SH-SY5Y (cell line): Measurements from ENCODE around the gene CCDC78.

ENCODE experiments used
- GATA2 ChIP-seq: IDR thresholded peaks from 2 replicates; pipeline ENCODE4 v1.6.1; 2011; ENCODE audit warnings: mild to moderate bottlenecking, low read depth, low read length
- GATA3 ChIP-seq: IDR thresholded peaks from 2 replicates; pipeline ENCODE4 v1.6.1; 2011; ENCODE audit warnings: low read depth, mild to moderate bottlenecking, low read length, moderate library complexity

Gene CCDC78

GRCh38 chr16:707062-707538 is 19.1 kb downstream of the CCDC78 start:
- TF ChIP-seq GATA3 (no peak), GATA2 (no peak)

DNA sequence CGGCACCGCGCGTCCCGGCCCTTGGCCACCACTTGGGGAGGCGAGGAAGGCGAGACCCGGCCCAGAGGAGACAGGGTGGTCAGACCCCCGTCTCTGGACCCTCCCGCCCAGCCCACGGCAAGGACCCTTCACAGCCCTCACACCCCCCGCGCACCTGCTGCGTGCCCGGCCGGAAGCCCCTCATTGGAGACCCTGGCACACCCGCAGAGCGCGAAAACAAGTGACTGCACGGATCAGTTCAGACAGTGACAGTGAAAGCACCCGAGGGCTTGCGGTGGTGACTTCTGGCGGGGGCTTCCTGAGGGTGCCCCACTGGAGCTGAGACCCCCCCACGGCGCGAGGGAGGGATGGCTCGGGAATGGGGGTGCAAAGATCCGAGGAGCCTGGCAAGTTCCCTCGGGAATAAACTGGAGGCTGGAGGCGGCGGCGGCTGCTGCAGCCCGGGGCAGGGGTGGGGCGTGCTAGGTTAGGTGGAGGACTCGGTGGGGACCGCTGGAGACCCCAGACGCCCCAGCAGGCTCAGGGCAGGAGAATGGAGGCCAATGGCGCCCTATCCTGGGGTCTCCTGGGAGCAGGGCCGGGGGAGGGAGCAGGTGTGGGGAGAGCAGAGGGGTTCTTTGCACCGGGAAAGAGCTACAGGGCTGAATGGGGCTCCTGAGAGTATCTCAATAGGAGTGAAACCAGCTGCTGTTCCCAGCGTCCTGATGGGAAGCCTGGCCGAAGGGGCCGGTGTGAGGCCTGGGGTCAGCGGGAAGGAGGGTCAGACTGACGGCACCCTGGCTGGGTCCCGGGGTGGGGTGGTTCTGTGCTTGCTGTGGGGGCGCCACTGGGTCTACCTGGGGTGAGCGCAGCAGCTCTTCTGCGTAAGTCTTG is 19.8 kb downstream of the CCDC78 start:
- TF ChIP-seq GATA2 (no peak), GATA3 (no peak)

- TF ChIP-seq GATA2 (no peak), GATA3 (no peak)
These were observed 20.6 kb downstream of the CCDC78 start, which contains the start of gene FBXL16 for GRCh38 chr16:705431-706188. Gene FBXL16 (minus strand): TSS chr16:705801. CDS start chr16:697405, 8,396 bp downstream.

- TF ChIP-seq GATA3 (no peak), GATA2 (no peak)
These were observed 21.5 kb downstream of the CCDC78 start for GRCh38 chr16:704552-705380.

GRCh38 chr16:704047-704446 is 22.2 kb downstream of the CCDC78 start:
- TF ChIP-seq GATA2 (no peak), GATA3 (no peak)

GRCh38 chr16:703406-703805 is 22.8 kb downstream of the CCDC78 start:
- TF ChIP-seq GATA2 (no peak), GATA3 (no peak)

DNA sequence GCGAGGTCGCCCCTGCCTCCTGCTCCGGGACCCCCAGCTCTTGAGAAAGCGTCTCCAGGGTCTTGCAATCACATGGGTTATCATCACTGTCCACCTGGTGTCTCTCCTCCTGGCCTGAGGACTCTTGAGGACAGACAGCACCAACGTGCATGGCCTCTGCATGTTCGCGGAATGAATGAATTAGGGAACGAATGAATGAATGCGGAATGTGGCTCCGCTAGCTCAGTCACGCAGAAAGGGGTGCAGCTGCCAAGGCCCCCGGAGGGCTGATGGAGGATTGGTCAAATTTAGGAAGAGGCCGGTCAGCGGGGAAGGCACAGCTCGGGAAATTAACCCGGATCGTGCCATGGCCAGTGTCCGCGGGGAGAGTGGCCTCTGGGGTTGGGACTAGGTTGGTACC is 23.9 kb downstream of the CCDC78 start:
- TF ChIP-seq GATA3 (no peak), GATA2 (no peak)

- TF ChIP-seq GATA3 (no peak), GATA2 (no peak)
These were observed 25.3 kb downstream of the CCDC78 start for GRCh38 chr16:700684-701584.

GRCh38 chr16:698911-699671 is 27.2 kb downstream of the CCDC78 start:
- TF ChIP-seq GATA3, result no peak

DNA sequence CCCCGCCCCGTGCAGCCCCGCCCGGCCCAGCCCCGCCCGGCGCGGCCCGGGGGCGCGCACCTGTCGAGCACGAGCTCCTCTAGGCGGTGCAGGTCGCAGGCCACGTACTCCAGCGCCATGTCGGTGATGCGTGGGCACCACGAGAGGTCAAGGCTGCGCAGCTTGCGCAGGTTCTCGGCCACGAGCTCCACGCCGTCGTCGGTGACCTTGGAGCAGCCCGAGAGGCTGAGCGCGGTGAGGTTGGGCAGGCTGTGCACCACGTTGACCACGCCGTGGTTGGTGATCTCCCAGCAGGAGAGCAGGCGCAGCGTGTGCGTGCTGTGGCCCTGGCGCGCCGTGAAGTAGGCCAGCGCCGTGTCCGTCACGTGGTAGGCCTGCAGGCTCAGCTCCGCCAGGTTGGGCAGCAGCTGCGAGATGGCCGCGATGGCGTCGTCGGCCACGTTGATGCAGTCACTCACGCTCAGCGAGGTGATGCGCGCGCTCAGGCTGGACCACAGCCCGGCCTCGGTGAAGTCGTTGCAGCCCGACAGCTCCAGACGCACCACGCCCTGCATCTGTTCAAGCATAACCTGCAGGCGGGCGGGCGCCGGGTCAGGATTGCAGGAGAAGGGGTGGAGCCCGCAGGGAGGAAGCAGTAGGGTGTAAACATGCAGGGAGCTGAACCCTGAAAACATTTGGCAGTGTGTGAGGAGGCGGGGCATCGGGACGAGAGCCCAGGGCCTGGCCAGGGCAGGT is 30.7 kb downstream of the CCDC78 start:
- TF ChIP-seq GATA3 (no peak), GATA2 (no peak)

GRCh38 chr16:694863-695354 is 31.3 kb downstream of the CCDC78 start:
- TF ChIP-seq GATA3 (no peak), GATA2 (no peak)

DNA sequence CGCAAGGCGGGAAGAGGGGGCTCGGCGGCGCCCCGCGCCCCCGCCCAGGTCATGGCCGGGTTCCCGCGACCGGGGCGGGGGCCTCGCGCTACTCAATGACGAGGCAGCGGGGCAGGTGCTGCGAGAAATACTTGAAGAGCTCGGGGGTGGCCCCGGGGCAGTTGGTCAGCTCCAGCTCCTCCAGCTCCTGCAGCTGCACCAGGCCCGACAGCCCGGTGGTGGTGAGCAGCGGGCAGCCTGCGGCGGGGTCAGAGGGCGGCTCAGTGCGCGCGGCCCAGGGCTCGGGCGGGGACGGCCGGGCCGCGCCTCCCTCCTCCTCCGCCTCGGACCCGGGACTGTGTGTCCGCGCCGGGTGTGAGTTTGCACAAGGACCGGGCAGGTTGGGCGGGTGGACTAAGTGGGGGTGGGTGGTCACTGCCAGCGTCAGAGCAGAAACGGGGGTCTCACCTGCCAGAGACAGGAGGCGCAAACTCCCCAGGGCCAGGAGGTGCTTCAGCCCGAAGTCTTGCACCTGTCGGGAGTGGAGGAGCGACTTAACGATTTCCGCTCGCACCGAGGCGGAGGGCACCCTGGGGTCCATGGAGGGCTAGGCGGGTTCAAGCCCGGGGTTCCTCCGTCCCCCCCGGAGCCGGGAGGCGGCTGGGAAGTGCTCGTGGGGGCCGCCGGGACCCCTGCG is 31.9 kb downstream of the CCDC78 start:
- TF ChIP-seq GATA3, result no peak
- no peak for TF ChIP-seq GATA2
